ENCODE data around the gene HSPB6.

DNA sequence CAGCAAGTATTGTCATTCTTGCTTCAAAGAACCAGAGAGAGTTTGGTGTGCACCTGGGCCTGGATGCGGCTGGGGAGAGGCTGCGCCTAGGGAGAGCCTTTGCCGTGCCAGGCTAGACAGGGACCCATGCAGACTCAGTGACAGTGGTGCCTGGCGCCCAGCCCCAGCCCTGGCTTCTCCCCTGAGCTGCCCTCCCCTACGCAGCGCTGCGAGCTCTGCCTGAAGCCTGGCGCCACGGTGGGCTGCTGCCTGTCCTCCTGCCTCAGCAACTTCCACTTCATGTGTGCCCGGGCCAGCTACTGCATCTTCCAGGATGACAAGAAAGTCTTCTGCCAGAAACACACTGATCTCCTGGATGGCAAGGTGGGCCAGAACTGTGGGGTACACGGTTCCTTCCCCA lies 27.1 kb downstream of the HSPB6 start:
- TF ChIP-seq, protein P1, sequence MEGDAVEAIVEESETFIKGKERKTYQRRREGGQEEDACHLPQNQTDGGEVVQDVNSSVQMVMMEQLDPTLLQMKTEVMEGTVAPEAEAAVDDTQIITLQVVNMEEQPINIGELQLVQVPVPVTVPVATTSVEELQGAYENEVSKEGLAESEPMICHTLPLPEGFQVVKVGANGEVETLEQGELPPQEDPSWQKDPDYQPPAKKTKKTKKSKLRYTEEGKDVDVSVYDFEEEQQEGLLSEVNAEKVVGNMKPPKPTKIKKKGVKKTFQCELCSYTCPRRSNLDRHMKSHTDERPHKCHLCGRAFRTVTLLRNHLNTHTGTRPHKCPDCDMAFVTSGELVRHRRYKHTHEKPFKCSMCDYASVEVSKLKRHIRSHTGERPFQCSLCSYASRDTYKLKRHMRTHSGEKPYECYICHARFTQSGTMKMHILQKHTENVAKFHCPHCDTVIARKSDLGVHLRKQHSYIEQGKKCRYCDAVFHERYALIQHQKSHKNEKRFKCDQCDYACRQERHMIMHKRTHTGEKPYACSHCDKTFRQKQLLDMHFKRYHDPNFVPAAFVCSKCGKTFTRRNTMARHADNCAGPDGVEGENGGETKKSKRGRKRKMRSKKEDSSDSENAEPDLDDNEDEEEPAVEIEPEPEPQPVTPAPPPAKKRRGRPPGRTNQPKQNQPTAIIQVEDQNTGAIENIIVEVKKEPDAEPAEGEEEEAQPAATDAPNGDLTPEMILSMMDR (conservative IDR thresholded peaks at IDR 0.05 in 1 of 2, IDR thresholded peaks at IDR 0.05 in 1 of 2; ENCODE audit: extremely low read depth in 1 of 2, insufficient read depth in 1 of 2, low read depth in 1 of 2, low read length in 2 of 2), result no peak
- TF ChIP-seq EZH2 (IDR thresholded peaks at IDR 0.05; ENCODE audit: borderline replicate concordance, low read length), result no peak

All from mammary epithelial cell (primary cell).